ENCODE measurements around the gene ACVRL1. TPM values are rescaled to one million over a fixed set of nuclear protein-coding genes. Genes with fewer than 3 reads are reported as not detected.

ACVRL1 gene
- total RNA-seq, 4 donors from 2014 or later = 115 to 440 (median 137) TPM

GRCh38 chr12:51934080-51934479 is 26.8 kb downstream of the ACVRL1 start:
- 92 to 94% methylated on average over 3 to 4 of the region's 4 CpGs for WGBS, 2 donors (ENCODE audit: low coverage in 1 of 2)
- no peak overlapping the region for H3K4me3 ChIP-seq
- no peak for DNase-seq

GRCh38 chr12:51937926-51938325 is 30.6 kb downstream of the ACVRL1 start:
- Histone ChIP-seq H3K4me1 (peaks cover 0 to 8% (median 3%) of the 10 kb centered on the region in 4 donors), H3K9me3 (no peaks in the 10 kb centered on the region), H3K4me3 (no peak overlapping the region), H3K27ac (no peak overlapping the region), H3K36me3 (no peaks in the 10 kb centered on the region), H3K27me3 (no peaks in the 10 kb centered on the region)
- in situ Hi-C loops (cut with MboI; ENCODE audit: low pct_ligation_motif_present in 1 of 4, low pct_unique_long_range_greater_than_20kb in 1 of 4, low sequenced_read_pairs in 3 of 4) = no loop called here
- intact Hi-C loops (cut with DNase I; ENCODE audit: low total_unique reads) = no loop called here
- no peak for DNase-seq
- TF ChIP-seq EP300 (IDR thresholded peaks at IDR 0.05; ENCODE audit: low read depth) = no peak
- no peak for TF ChIP-seq POLR2AphosphoS5 (IDR thresholded peaks at IDR 0.05)
- no peak for TF ChIP-seq CTCF (IDR thresholded peaks at IDR 0.05)
- TF ChIP-seq POLR2A (IDR thresholded peaks at IDR 0.05) = no peak
- WGBS, 2 donors (ENCODE audit: low coverage in 1 of 2) = 48% methylated on average over 2 of the region's 2 CpGs; no CpG with 5 or more reads in 1 of the 2 donors

More at GRCh38 chr12:51934080-51934479, 26.8 kb downstream of the ACVRL1 start:
- no peaks in the 10 kb centered on the region for H3K36me3 ChIP-seq
- H3K9me3 ChIP-seq = no peaks in the 10 kb centered on the region
- no peak overlapping the region for H3K27ac ChIP-seq
- in situ Hi-C loops (cut with MboI; ENCODE audit: low pct_ligation_motif_present in 1 of 4, low pct_unique_long_range_greater_than_20kb in 1 of 4, low sequenced_read_pairs in 3 of 4) = no loop called here
- intact Hi-C loops (cut with DNase I; ENCODE audit: low total_unique reads) = no loop called here
- H3K27me3 ChIP-seq = no peaks in the 10 kb centered on the region
- no peak for TF ChIP-seq POLR2A (IDR thresholded peaks at IDR 0.05)
- no peak for TF ChIP-seq CTCF (IDR thresholded peaks at IDR 0.05)
- TF ChIP-seq EP300 (IDR thresholded peaks at IDR 0.05; ENCODE audit: low read depth) = no peak
- no peak for TF ChIP-seq POLR2AphosphoS5 (IDR thresholded peaks at IDR 0.05)
- no peaks in the 10 kb centered on the region for H3K4me1 ChIP-seq

GRCh38 chr12:51938726-51939125 is 31.4 kb downstream of the ACVRL1 start:
- DNase-seq = peak; percentile 56
- Histone ChIP-seq H3K27me3 (no peaks in the 10 kb centered on the region), H3K4me3 (no peak overlapping the region), H3K9me3 (no peaks in the 10 kb centered on the region), H3K36me3 (no peaks in the 10 kb centered on the region), H3K4me1 (peaks cover 0 to 8% (median 3%) of the 10 kb centered on the region in 4 donors), H3K27ac (no peak overlapping the region)
- in situ Hi-C loops (cut with MboI; ENCODE audit: low pct_ligation_motif_present in 1 of 4, low pct_unique_long_range_greater_than_20kb in 1 of 4, low sequenced_read_pairs in 3 of 4) = no loop called here
- TF ChIP-seq POLR2A (IDR thresholded peaks at IDR 0.05) (no peak), POLR2AphosphoS5 (IDR thresholded peaks at IDR 0.05) (no peak), EP300 (IDR thresholded peaks at IDR 0.05; ENCODE audit: low read depth) (no peak), CTCF (IDR thresholded peaks at IDR 0.05) (no peak)
- intact Hi-C loops (cut with DNase I; ENCODE audit: low total_unique reads) = no loop called here
- 66% methylated on average over 6 of the region's 6 CpGs; no CpG with 5 or more reads in 1 of the 2 donors for WGBS, 2 donors (ENCODE audit: low coverage in 1 of 2)

GRCh38 chr12:51941011-51941581 is 33.8 kb downstream of the ACVRL1 start:
- no peak overlapping the region for H3K4me3 ChIP-seq
- peaks cover 0 to 8% (median 3%) of the 10 kb centered on the region in 4 donors for H3K4me1 ChIP-seq
- 60% methylated on average over 15 of the region's 15 CpGs; no CpG with 5 or more reads in 1 of the 2 donors for WGBS, 2 donors (ENCODE audit: low coverage in 1 of 2)
- peaks cover 4 to 12% of the 10 kb centered on the region in 2 donors for H3K9me3 ChIP-seq
- H3K27ac ChIP-seq = no peak overlapping the region
- in situ Hi-C loops (cut with MboI; ENCODE audit: low pct_ligation_motif_present in 1 of 4, low pct_unique_long_range_greater_than_20kb in 1 of 4, low sequenced_read_pairs in 3 of 4) = no loop called here
- no peak for DNase-seq
- TF ChIP-seq POLR2A (IDR thresholded peaks at IDR 0.05) (no peak), POLR2AphosphoS5 (IDR thresholded peaks at IDR 0.05) (no peak), CTCF (IDR thresholded peaks at IDR 0.05) (no peak)
- intact Hi-C loops (cut with DNase I; ENCODE audit: low total_unique reads) = no loop called here
- H3K27me3 ChIP-seq = no peaks in the 10 kb centered on the region
- H3K36me3 ChIP-seq = no peaks in the 10 kb centered on the region

Measured in transverse colon (tissue), 4 donors.